Stomach smooth muscle (tissue), 2 donors: ENCODE measurements around the gene SRA1.

Source experiments
- H3K27ac ChIP-seq: one replicate; pipeline ENCODE4 v1.7.0; 2013; ENCODE audit warnings: mild to moderate bottlenecking, low read length, inconsistent platforms
- H3K27me3 ChIP-seq, 2 donors: one replicate each; pipeline ENCODE4 v1.7.0; 2013; ENCODE audit warnings: low read length in 2 of 2; ENCODE audit not compliant: insufficient read depth in 2 of 2, control insufficient read depth in 1 of 2
- H3K36me3 ChIP-seq, 2 donors: one replicate each; pipeline ENCODE4 v1.7.0; 2013; ENCODE audit warnings: low read length in 2 of 2; ENCODE audit not compliant: control insufficient read depth in 2 of 2, insufficient read depth in 2 of 2
- H3K4me1 ChIP-seq: one replicate; pipeline ENCODE4 v1.7.0; 2013; ENCODE audit warnings: low read length; ENCODE audit not compliant: control insufficient read depth, insufficient read depth
- H3K4me3 ChIP-seq, 2 donors: one replicate each; pipeline ENCODE4 v1.7.0; 2013; ENCODE audit warnings: low read length in 2 of 2
- H3K9ac ChIP-seq, 2 donors: one replicate each; pipeline ENCODE4 v1.7.0; 2013; ENCODE audit warnings: low read length in 2 of 2, mild to moderate bottlenecking in 1 of 2
- H3K9me3 ChIP-seq, 2 donors: one replicate each; pipeline ENCODE4 v1.7.0; 2013; ENCODE audit warnings: low read length in 2 of 2; ENCODE audit not compliant: control insufficient read depth in 2 of 2
- donor health status: healthy.
- donor health status: Pancreatic carcinoma.

Gene SRA1

DNA sequence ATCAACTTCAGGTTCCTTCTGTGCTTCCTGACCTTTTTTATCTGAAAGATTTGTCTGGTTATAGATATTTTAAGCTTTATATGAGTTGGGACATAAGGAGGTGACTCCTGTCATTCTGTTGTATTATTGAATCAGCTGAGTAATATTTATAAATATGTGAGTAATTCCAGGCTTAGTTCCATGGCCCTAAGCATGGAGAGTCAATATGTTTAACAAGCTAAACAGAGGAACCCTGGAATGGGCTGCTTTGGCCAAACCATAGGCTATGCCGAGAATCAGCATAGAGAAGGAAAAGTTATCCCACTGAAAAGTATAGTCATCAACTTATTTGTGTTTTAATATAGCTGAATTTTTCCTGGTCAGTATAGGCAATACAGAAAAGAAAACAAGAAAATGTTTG, 17.0 kb downstream of the SRA1 start:
- H3K4me1 ChIP-seq: no peaks in the 10 kb centered on the region
- no peak overlapping the region for H3K27ac ChIP-seq
- H3K9me3 ChIP-seq: no peaks in the 10 kb centered on the region
- H3K4me3 ChIP-seq: no peak overlapping the region
- no peaks in the 10 kb centered on the region for H3K27me3 ChIP-seq
- no peak overlapping the region for H3K9ac ChIP-seq
- H3K36me3 ChIP-seq: peaks cover 34 to 53% of the 10 kb centered on the region in 2 donors

- peaks cover 24 to 30% of the 10 kb centered on the region in 2 donors for H3K36me3 ChIP-seq
- no peaks in the 10 kb centered on the region for H3K9me3 ChIP-seq
- H3K4me1 ChIP-seq: no peaks in the 10 kb centered on the region
- H3K4me3 ChIP-seq: no peak overlapping the region
- no peak overlapping the region for H3K9ac ChIP-seq
- H3K27me3 ChIP-seq: no peaks in the 10 kb centered on the region
- H3K27ac ChIP-seq: no peak overlapping the region
Observed at GRCh38 chr5:140524003-140524402, 33.3 kb downstream of the SRA1 start.

- H3K27ac ChIP-seq: no peak overlapping the region
- no peaks in the 10 kb centered on the region for H3K27me3 ChIP-seq
- peaks cover 26 to 38% of the 10 kb centered on the region in 2 donors for H3K36me3 ChIP-seq
- H3K4me3 ChIP-seq: no peak overlapping the region
- H3K4me1 ChIP-seq: no peaks in the 10 kb centered on the region
- no peaks in the 10 kb centered on the region for H3K9me3 ChIP-seq
- H3K9ac ChIP-seq: no peak overlapping the region
Observed at GRCh38 chr5:140513124-140513523, 44.1 kb downstream of the SRA1 start.

DNA sequence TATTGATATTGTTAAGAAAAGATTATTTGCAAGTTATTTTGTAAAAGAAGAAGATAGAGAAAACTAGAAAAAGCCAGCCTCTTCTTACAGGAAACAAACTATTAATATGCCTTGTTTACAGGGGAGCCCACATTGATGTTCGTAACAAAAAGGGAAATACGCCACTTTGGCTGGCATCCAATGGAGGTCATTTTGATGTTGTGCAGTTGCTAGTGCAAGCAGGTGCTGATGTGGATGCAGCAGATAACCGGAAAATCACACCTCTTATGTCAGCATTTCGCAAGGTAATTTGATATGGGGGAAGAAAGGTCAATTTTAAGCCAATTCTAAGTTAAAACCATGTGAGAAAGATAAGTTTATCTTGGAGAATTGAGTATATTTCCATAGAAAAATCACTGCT, 47.4 kb downstream of the SRA1 start:
- H3K4me3 ChIP-seq: no peak overlapping the region
- peaks cover 45 to 53% of the 10 kb centered on the region in 2 donors for H3K36me3 ChIP-seq
- H3K9ac ChIP-seq: no peak overlapping the region
- H3K27me3 ChIP-seq: no peaks in the 10 kb centered on the region
- no peak overlapping the region for H3K27ac ChIP-seq
- H3K9me3 ChIP-seq: no peaks in the 10 kb centered on the region
- H3K4me1 ChIP-seq: no peaks in the 10 kb centered on the region

- Histone ChIP-seq H3K36me3 (peaks cover 14 to 24% of the 10 kb centered on the region in 2 donors), H3K9me3 (no peaks in the 10 kb centered on the region), H3K4me3 (no peak overlapping the region), H3K9ac (no peak overlapping the region), H3K27me3 (no peaks in the 10 kb centered on the region), H3K4me1 (no peaks in the 10 kb centered on the region), H3K27ac (no peak overlapping the region)
Observed at GRCh38 chr5:140502834-140503233, 54.4 kb downstream of the SRA1 start.
